ENCODE measurements around the gene FANCM. TPM values are rescaled to one million over a fixed set of nuclear protein-coding genes. Genes with fewer than 3 reads are reported as not detected.

Gene FANCM
- total RNA-seq, 4 donors from 2014 or later: 4.2 to 15.7 (median 7.6) TPM

GRCh38 chr14:45114327-45114726 lies 21.4 kb upstream of the FANCM start:
- intact Hi-C loops (cut with DNase I): no loop called here
- peaks cover 47 to 50% of the 10 kb centered on the region in 2 donors for H3K36me3 ChIP-seq
- WGBS, 2 donors: 85 to 86% methylated on average over 3 of the region's 3 CpGs
- no peaks in the 10 kb centered on the region for H3K9me3 ChIP-seq
- no peak overlapping the region for H3K27ac ChIP-seq
- TF ChIP-seq CTCF (IDR thresholded peaks at IDR 0.05) (no peak), POLR2A (IDR thresholded peaks at IDR 0.05) (no peak)
- DNase-seq: no peak
- H3K27me3 ChIP-seq: no peaks in the 10 kb centered on the region
- H3K4me1 ChIP-seq: no peaks in the 10 kb centered on the region
- no peak overlapping the region for H3K4me3 ChIP-seq (replicated peaks in 1 of 3)

- H3K27me3 ChIP-seq: no peaks in the 10 kb centered on the region
- TF ChIP-seq POLR2A (IDR thresholded peaks at IDR 0.05) (no peak), CTCF (IDR thresholded peaks at IDR 0.05) (no peak)
- no peak overlapping the region for H3K27ac ChIP-seq
- H3K9me3 ChIP-seq: no peaks in the 10 kb centered on the region
- H3K36me3 ChIP-seq: peaks cover 45 to 59% of the 10 kb centered on the region in 2 donors
- DNase-seq: no peak
- H3K4me1 ChIP-seq: no peaks in the 10 kb centered on the region
- intact Hi-C loops (cut with DNase I): no loop called here
- WGBS, 2 donors: 93 to 94% methylated on average over 6 of the region's 6 CpGs
- H3K4me3 ChIP-seq (replicated peaks in 1 of 3): no peak overlapping the region
Measured at GRCh38 chr14:45118594-45118993, 17.1 kb upstream of the FANCM start.

GRCh38 chr14:45120096-45120495 lies 15.6 kb upstream of the FANCM start:
- Histone ChIP-seq H3K27ac (no peak overlapping the region), H3K36me3 (peaks cover 36 to 57% of the 10 kb centered on the region in 2 donors), H3K9me3 (no peaks in the 10 kb centered on the region), H3K27me3 (no peaks in the 10 kb centered on the region), H3K4me1 (no peaks in the 10 kb centered on the region), H3K4me3 (replicated peaks in 1 of 3) (no peak overlapping the region)
- WGBS, 2 donors: 85 to 98% methylated on average over 1 of the region's 1 CpG
- TF ChIP-seq POLR2A (IDR thresholded peaks at IDR 0.05) (no peak), CTCF (IDR thresholded peaks at IDR 0.05) (no peak)
- intact Hi-C loops (cut with DNase I): no loop called here
- DNase-seq: no peak

- no peak overlapping the region for H3K27ac ChIP-seq
- no peak overlapping the region for H3K4me3 ChIP-seq (replicated peaks in 1 of 3)
- no peaks in the 10 kb centered on the region for H3K4me1 ChIP-seq
- peaks cover 27 to 34% of the 10 kb centered on the region in 2 donors for H3K36me3 ChIP-seq
- DNase-seq: no peak
- no peaks in the 10 kb centered on the region for H3K9me3 ChIP-seq
- intact Hi-C loops (cut with DNase I): no loop called here
- WGBS, 2 donors: 92 to 96% methylated on average over 3 of the region's 3 CpGs
- no peaks in the 10 kb centered on the region for H3K27me3 ChIP-seq
- TF ChIP-seq CTCF (IDR thresholded peaks at IDR 0.05): no peak
Measured at GRCh38 chr14:45123271-45123670, 12.5 kb upstream of the FANCM start.

- Histone ChIP-seq H3K27ac (no peak overlapping the region), H3K36me3 (peaks cover 11 to 20% of the 10 kb centered on the region in 2 donors), H3K9me3 (no peaks in the 10 kb centered on the region), H3K4me3 (replicated peaks in 1 of 3) (no peak overlapping the region), H3K4me1 (no peaks in the 10 kb centered on the region), H3K27me3 (no peaks in the 10 kb centered on the region)
- intact Hi-C loops (cut with DNase I): no loop called here
- no peak for TF ChIP-seq POLR2A (IDR thresholded peaks at IDR 0.05)
- TF ChIP-seq CTCF (IDR thresholded peaks at IDR 0.05): no peak
- DNase-seq: no peak
- 89 to 97% methylated on average over 2 of the region's 2 CpGs for WGBS, 2 donors
Measured at GRCh38 chr14:45125754-45126153, 10.0 kb upstream of the FANCM start.
